Calu3 (cell line): ENCODE data around the gene MAD1L1. TPM values are rescaled to one million over a fixed set of nuclear protein-coding genes. Genes with fewer than 3 reads are reported as not detected.
A peak's percentile ranks its signal among the peaks of the same experiment; 100 is the strongest.

Experiments
- Bru-seq: library from RNA; stranded (reverse); fragments of 400-500 nt; gene quantifications from one replicate; lab custom pipeline; 2021; lab: Mats Ljungman, UMichigan
- BruChase-seq, 2 experiments: library from RNA; stranded (reverse); fragments of 400-500 nt; gene quantifications; one replicate each; lab custom pipeline; 2021; lab: Mats Ljungman, UMichigan
- BruUV-seq: library from RNA; stranded (reverse); fragments of 400-500 nt; replicated peaks from 2 replicates; lab custom pipeline; 2021; lab: Mats Ljungman, UMichigan
- CTCF ChIA-PET: fragments of 300-600 bp; sonication (Branson Sonifier 250); formaldehyde crosslinking; loops from one replicate; lab custom pipeline; 2022; ENCODE audit warnings: antibody characterized with exemption; lab: Charles Lee
- DNase-seq: peaks from one replicate; pipeline ENCODE4 v3.0.0; 2022
- H3K27ac Mint-ChIP-seq: one replicate; pipeline ENCODE4 v1.8.0; 2022; ENCODE audit warnings: mixed read lengths; ENCODE audit not compliant: unreplicated experiment
- H3K27me3 Mint-ChIP-seq: one replicate; pipeline ENCODE4 v1.8.0; 2022; ENCODE audit warnings: mixed read lengths; ENCODE audit not compliant: unreplicated experiment
- H3K36me3 Mint-ChIP-seq: one replicate; pipeline ENCODE4 v1.8.0; 2022; ENCODE audit warnings: mild to moderate bottlenecking, moderate library complexity, mixed read lengths; ENCODE audit not compliant: insufficient read depth, unreplicated experiment
- H3K4me1 Mint-ChIP-seq: one replicate; pipeline ENCODE4 v1.8.0; 2022; ENCODE audit warnings: mild to moderate bottlenecking, low read depth, mixed read lengths; ENCODE audit not compliant: unreplicated experiment
- H3K4me3 Mint-ChIP-seq: one replicate; pipeline ENCODE4 v1.8.0; 2022; ENCODE audit warnings: mild to moderate bottlenecking, low read depth, moderate library complexity, mixed read lengths; ENCODE audit not compliant: unreplicated experiment
- H3K9me3 Mint-ChIP-seq: one replicate; pipeline ENCODE4 v1.8.0; 2022; ENCODE audit warnings: low read depth, mixed read lengths; ENCODE audit not compliant: unreplicated experiment
- intact Hi-C: fragments of 100-400 bp; cut with micrococcal nuclease; formaldehyde crosslinking; loops from one replicate; pipeline ENCODE4 v1.10.0; 2022; ENCODE audit not compliant: unreplicated experiment
- long read RNA-seq: library from polyadenylated mRNA; stranded (forward); transcript quantifications from one replicate; pipeline ENCODE4 v2.0.0, GENCODE V29; 2022
- total RNA-seq: library from RNA; stranded (reverse); gene quantifications from 2 replicates; pipeline ENCODE4 v1.2.3, GENCODE V29; 2022
- TF ChIP-seq, protein P1 (sequence below): fragments of 200-600 bp; IDR thresholded peaks from one replicate; pipeline ENCODE4 v1.8.0; 2022; ENCODE audit warnings: antibody characterized with exemption; ENCODE audit not compliant: unreplicated experiment

Gene MAD1L1
- total RNA-seq, result 85.2 and 86.0 TPM in 2 replicates
- Bru-seq, nascent RNA, result percentile 66 among the genes with signal in this experiment
- percentile 62 among the genes with signal in this experiment for BruChase-seq, experiment 1, labeled RNA remaining after a 6-hour chase
- percentile 61 among the genes with signal in this experiment for BruChase-seq, experiment 2, labeled RNA remaining after a 2-hour chase
- long read RNA-seq, partial matches to known transcripts, result 7 of 83 reads
- long read RNA-seq, other reads (novel, unspliced or antisense), result 65 of 83 reads

DNA sequence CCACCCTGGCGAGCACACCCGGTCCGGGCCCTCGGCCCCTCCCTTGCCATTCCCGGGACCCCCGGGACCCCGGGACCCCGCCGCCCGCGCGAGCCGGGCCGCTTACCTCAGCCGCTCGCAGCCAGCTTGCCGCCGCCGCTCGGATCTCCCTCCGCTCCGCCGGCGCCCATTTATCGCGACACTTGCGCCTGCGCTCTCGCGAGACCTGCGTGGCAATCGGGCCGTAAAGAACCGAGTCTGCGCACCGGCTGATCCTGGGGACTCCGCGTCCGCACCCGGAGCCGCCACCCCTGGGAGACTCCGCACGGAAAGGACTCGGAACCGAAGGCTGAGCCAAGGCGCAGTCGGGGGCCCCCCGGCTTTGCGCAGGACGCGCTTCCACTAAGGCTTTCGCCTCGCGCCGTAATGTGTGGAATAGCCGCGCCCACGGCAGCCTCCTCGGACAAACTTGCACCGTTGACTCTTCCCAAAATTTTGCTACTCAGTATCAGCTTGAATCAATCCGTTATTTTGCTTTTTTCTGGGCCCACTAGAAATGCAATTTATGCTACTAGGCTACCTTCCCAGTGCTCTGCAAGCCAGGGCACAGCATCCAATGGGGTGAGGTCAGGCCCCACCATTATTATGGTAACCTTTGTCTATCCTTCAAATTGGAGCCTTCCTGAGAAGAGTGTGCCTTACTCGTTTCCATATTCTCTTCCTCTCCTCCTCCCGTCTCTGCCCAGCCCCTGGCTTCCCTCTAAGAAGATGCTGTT lies at the start of gene MAD1L1:
MAD1L1 (minus strand) TSS at position 180 of the 755 bp plus-strand sequence. CDS start 2,812 bp downstream, outside the sequence.
- TF ChIP-seq, protein P1, sequence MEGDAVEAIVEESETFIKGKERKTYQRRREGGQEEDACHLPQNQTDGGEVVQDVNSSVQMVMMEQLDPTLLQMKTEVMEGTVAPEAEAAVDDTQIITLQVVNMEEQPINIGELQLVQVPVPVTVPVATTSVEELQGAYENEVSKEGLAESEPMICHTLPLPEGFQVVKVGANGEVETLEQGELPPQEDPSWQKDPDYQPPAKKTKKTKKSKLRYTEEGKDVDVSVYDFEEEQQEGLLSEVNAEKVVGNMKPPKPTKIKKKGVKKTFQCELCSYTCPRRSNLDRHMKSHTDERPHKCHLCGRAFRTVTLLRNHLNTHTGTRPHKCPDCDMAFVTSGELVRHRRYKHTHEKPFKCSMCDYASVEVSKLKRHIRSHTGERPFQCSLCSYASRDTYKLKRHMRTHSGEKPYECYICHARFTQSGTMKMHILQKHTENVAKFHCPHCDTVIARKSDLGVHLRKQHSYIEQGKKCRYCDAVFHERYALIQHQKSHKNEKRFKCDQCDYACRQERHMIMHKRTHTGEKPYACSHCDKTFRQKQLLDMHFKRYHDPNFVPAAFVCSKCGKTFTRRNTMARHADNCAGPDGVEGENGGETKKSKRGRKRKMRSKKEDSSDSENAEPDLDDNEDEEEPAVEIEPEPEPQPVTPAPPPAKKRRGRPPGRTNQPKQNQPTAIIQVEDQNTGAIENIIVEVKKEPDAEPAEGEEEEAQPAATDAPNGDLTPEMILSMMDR, result no peak
- peak within 1 kb of the TSS; percentile 78 for H3K4me3 Mint-ChIP-seq
- H3K27ac Mint-ChIP-seq, result peak within 1 kb of the TSS; percentile 75
- BruUV-seq, result no TSS peak
- H3K9me3 Mint-ChIP-seq, result no peaks in the 10 kb centered on the region
- DNase-seq, result peak; percentile 96
- intact Hi-C loops, result no loop called here
- CTCF ChIA-PET, result interaction anchor here (1.6 kb wide), 1 partner anchor 121 kb away, joined by 6 read pairs; no protein-coding TSS in a partner anchor
- H3K36me3 Mint-ChIP-seq, result peaks cover 55% of the 10 kb centered on the region
- H3K27me3 Mint-ChIP-seq, result no peaks in the 10 kb centered on the region
- no peaks in the 10 kb centered on the region for H3K4me1 Mint-ChIP-seq

DNA sequence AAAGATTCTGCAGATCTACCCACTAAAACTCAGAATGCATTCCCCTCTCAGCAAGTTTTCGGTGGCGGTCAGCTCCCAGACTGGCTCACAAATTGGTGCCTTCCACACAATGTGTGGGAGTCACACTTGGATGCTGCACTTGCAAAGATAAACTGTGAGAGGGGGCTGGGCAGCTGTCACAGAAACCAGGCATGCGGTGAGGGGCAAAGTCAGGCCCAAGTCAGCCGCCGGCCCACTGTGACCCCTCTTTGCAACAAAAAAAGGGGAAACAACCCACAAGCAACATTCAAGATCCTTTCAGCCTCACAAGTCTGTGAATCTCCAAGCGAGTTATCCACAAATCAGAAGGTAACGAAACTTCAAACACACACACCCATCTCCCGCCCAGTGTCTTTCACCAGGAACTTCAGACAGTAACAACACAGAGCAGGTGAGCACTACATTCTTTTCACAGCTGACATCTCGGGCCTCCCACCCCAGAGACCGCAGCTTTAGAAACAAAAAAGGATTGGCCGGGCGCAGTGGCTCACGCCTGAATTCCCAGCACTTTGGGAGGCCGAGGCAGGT lies 49.5 kb upstream of the MAD1L1 start:
- Mint-ChIP-seq H3K27me3 (no peaks in the 10 kb centered on the region), H3K4me1 (no peaks in the 10 kb centered on the region), H3K9me3 (no peaks in the 10 kb centered on the region), H3K4me3 (no peak overlapping the region), H3K36me3 (no peaks in the 10 kb centered on the region), H3K27ac (no peak overlapping the region)
- CTCF ChIA-PET, result no interaction called here
- DNase-seq, result no peak
- BruUV-seq, result no TSS peak
- TF ChIP-seq, protein P1, result no peak
- intact Hi-C loops, result no loop called here

DNA sequence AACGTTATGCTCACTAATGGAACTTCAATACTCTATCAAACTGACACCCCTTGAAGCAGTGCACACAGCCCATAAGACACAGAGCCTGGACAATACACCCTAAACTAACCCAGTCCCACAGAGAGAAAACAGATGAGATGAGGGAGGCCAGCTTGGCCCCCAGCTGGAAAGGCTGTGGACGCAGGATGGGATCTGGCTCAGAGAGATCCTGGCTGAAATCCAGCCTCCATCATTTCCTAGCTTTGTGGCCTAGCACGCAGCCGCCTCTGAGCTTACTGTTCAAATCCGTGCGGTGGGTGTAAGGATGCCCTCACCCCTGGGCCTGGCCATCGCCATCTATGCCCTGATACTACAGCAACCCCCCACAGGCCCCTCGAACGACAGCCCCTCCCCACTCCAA lies 48.8 kb upstream of the MAD1L1 start:
- Mint-ChIP-seq H3K27me3 (no peaks in the 10 kb centered on the region), H3K36me3 (no peaks in the 10 kb centered on the region), H3K4me1 (no peaks in the 10 kb centered on the region), H3K27ac (no peak overlapping the region), H3K4me3 (no peak overlapping the region), H3K9me3 (no peaks in the 10 kb centered on the region)
- no TSS peak for BruUV-seq
- no peak for DNase-seq
- intact Hi-C loops, result no loop called here
- CTCF ChIA-PET, result interaction anchor here (0.9 kb wide), 1 partner anchor 13 kb away, joined by 4 read pairs; no protein-coding TSS in a partner anchor
- TF ChIP-seq, protein P1, result no peak

DNA sequence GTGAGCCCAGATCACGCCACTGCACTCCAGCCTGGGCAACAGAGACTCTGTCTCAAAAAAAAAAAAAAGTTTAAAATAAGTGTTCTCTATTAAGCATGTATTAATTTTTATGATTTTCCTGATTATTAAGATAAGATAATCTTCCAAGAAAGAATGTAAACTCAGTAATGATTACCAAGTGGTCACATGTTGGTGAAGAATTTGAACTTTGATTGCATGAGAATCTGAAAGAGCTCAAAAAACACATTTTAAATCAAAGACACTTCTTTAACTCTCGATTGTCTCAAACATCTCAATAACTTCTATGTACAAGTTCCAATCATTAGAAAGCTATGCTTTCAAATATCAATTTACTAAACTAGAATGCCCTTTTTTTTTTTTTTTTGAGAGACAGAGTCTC lies 47.7 kb upstream of the MAD1L1 start:
- CTCF ChIA-PET, result interaction anchor here (0.7 to 1.1 kb wide), 2 partner anchors 11 to 124 kb away, joined by 5 read pairs; no protein-coding TSS in a partner anchor
- Mint-ChIP-seq H3K4me3 (no peak overlapping the region), H3K36me3 (no peaks in the 10 kb centered on the region), H3K4me1 (no peaks in the 10 kb centered on the region), H3K9me3 (no peaks in the 10 kb centered on the region), H3K27ac (no peak overlapping the region), H3K27me3 (no peaks in the 10 kb centered on the region)
- no peak for DNase-seq
- intact Hi-C loops, result no loop called here
- BruUV-seq, result no TSS peak
- TF ChIP-seq, protein P1, result no peak
